Measurements from ENCODE around the gene PSMD3.
A peak's percentile ranks its signal among the peaks of the same experiment; 100 is the strongest.
"Not testable (repeated sequence)": the region's sequence is repeated elsewhere in the genome, so short reads cannot be mapped to it uniquely, and the experiment has no call there.

The PSMD3 gene

DNA sequence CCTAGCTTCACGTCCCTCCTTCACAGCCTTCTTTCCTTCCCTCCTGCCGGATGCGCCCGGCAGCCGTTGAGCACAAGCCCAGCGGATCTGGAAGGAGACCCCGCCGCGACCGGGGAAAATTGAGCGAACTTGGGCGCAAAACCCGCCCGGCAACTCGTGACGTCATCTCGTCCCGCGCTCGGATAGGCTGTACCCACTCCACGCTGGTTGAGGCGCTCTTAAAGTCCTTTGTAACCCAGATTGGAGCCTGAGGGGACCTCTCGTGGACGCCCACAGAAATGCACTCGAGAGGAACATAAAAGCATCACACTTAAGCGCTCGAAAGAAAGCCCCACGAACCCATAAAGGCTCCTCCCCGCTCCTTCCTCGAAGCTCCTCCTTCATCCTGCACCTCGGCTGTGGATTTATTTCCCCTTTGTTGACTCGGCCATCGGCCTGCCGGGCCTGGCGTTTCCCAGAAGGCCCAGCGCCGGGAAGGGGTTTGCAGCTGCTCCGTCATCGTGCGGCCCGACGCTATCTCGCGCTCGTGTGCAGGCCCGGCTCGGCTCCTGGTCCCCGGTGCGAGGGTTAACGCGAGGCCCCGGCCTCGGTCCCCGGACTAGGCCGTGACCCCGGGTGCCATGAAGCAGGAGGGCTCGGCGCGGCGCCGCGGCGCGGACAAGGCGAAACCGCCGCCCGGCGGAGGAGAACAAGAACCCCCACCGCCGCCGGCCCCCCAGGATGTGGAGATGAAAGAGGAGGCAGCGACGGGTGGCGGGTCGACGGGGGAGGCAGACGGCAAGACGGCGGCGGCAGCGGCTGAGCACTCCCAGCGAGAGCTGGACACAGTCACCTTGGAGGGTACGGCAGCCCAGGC, at the start of gene PSMD3:
PSMD3 (plus strand) TSS at position 457 of the 856 bp plus-strand sequence; CDS start at position 621, 164 bp downstream.
- peak; percentile 100 for DNase-seq

DNA sequence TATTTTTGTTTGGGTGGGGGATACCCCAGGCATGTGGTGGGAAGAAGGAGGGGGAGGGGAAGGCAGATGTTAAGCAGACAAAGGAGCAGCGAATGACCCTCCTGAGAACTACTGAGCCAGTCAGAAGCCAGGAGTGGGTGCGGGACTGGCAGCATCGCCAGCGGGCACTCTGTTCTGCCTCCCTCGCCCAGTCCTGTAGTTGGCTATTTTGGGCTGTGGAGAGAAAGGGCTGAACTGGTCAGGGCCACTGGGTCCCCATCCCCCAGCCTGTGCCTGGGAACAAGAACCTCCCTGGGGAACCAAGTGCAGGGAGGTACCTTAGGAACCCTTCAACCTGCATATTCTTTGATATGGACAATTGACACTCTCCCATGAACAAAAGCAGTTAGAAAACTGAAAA, 46.7 kb upstream of the PSMD3 start:
- no peak for DNase-seq

DNA sequence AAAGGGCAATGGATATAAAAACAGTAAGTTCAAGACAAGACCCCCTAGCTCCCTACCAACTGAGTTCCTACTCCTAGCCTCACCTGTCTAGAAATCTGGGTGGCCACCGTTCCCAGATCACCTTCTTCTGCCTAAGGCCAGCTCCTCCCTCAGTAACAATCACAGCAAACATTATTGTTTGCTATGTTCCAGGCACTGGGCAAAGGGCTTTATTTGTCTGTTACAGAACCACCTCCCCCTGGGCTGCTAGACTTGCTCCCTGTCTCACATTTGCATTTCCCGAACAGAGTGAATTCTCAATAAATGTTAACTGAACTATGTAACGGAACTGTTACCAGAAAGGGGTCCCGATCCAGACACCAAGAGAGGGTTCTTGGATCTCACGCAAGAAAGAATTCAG, 46.3 kb upstream of the PSMD3 start:
- no peak for DNase-seq

DNA sequence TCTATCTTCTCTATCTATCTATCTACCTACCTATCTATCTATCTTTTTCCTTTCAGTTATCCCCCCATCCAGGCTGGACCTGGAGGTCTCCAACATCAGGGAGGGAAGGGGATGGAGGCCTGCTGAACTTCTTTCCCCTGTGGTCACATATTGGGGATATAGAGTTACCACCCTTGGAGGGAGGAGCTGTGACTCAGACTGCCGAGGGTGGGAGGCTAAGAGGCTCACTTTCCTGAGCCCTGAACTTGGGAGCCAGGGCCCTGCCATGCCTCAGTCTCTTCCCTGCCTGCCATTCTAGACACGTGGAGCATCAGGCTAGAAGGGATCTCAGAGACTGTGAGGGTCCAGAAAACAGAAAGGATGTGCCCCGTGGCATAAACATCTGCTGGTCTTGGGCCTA, 44.7 kb upstream of the PSMD3 start:
- no peak for DNase-seq

DNA sequence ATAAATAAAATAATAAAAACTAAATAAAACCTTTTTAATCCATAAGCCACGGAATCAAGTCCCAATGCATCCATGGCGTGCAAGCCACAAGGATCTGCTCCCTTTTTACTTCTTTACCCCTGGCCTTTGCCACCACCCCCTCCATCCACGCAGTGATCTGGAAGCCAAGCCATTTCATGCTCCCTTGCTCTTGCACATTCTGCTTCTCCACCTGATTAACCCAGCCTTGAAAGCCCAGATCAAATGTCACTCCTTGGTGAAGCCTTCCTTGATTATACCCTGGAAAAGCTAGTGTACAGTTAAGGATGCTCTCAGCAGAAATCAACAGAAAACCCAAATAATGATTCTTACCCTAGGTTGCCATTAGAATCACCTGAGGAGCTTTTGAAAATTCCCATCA, 43.2 kb upstream of the PSMD3 start:
- no peak for DNase-seq

DNA sequence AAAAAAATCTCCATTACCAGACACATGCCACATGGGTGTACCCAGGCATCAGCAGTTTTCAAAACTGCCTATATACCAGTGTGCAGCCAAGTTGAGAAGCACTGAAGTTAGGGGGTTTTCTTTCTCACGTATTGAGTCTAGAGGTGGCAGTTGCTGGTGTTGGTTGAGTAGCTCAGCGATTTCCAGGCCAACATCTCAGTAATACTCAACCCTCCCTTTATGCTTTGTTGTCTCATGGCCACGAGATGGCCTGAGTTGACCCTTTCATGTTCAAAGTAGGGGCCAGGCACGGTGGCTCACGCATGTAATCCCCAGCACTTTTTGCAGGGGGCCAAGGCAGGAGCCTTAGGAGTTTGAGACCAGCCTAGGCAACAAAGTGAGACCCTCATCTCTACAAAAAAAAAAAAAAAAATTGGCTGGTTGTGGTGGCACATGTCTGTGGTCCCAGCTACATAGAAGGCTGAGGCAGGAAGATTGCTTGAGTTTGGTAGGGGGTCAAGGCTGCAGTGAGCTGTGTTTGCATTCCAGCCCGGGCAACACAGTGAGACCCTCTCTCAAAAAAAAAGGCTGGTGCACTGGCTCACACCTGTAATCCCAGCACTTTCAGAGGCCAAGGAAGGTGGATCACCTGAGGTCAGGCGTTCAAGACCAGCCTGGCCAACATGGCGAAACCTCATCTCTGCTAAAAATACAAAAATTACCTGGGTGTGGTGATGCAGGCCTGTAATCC, 42.3 kb upstream of the PSMD3 start:
- no peak for DNase-seq

DNA sequence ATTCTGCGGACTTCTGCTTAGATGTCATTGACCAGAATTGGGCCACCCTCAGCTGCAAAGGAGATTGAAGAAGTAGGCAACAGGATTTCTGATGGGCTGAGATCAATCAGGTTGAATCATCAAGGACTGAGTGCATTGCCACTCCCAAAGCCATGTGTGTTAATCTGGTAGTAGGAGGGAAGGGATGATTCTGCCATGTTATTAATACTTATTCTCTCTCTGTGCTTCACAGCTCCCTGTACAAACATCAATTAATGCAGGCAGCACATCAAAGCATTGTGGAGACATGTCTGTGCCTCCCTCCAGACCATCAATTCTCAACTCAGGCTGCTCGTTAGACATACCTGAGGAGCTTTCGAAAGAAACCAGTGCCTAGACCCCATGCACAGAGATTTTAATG, 41.5 kb upstream of the PSMD3 start:
- DNase-seq: no peak

DNA sequence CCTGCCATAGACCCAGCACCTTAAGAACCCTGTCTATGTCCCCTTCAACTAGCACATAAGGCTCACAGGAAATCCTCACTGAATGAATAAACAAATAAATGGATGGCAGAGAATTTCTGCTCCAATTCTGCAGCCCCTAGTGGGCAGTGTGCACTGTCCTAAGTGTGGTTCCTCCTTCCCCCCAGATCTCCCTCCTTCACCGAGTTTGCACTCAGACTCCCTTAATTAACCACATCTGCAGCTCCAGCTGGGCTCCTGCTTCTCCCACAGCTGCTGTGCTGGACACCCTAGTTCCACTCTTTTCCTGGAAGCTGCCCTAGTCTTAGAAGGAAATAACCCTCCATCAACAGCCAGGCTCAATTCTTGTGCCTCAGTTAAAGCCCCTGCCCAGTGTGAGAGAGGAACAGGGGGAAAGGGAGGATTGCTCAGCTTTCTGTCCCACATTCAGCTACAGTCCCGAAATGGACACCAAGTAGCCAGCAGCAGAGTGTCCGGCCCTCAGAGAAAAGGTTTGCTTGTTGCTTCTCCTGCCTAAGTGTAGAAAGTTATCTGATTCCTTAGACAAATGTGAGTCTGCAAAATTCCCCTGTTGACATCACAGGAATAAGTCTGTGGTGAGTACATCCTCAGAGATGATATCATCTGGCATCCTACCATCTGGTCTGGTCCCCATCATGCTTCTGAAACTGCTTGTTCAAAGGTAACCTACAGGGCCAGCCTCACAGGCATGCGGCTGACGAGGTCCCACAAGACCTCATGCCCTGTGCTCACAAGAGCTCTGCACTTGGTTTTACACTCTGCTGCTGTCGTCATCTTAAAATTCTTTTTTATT, 40.8 kb upstream of the PSMD3 start:
- peak; percentile 64 to 84 for DNase-seq

DNA sequence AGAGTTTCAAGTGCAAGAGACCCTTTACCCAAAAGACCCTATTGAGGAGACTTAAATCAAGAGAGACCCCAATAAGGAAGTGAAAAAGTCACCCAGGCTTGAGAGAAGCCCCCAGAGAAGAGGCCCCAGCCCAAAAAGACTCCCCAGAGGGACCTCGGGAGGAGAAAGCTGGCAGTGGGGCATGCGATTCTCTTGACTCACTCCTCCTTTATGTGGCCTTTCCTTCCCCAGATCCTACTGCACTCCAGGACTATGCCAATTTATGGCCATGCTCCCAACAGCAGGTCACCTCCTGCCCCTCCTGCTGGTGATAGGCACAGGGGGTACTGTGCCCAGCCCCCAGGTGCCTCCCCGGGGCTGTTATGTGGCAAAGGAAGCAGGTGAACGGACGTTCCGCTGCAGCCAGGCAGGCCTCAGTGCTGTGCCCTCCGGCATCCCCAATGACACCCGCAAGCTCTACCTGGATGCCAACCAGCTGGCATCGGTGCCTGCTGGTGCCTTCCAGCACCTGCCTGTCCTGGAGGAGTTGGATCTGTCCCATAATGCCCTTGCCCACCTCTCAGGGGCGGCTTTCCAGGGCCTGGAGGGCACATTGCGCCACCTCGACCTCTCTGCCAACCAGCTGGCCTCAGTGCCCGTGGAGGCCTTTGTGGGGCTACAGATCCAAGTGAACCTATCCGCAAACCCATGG, 36.8 kb upstream of the PSMD3 start:
- DNase-seq: no peak

DNA sequence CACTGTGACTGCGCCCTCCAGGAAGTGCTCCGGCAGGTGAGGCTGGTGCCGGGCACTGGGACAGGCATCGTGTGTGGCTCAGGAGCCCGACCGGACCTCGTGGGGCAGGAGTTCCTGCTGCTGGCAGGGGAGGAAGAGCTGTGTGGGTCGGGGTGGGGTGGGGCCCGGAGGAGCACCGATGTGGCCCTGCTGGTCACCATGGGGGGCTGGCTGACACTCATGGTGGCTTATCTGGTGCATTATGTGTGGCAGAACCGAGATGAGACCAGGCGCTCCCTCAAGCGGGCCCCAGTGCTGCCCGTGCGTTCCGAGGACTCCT, 36.3 kb upstream of the PSMD3 start:
- DNase-seq: no peak

DNA sequence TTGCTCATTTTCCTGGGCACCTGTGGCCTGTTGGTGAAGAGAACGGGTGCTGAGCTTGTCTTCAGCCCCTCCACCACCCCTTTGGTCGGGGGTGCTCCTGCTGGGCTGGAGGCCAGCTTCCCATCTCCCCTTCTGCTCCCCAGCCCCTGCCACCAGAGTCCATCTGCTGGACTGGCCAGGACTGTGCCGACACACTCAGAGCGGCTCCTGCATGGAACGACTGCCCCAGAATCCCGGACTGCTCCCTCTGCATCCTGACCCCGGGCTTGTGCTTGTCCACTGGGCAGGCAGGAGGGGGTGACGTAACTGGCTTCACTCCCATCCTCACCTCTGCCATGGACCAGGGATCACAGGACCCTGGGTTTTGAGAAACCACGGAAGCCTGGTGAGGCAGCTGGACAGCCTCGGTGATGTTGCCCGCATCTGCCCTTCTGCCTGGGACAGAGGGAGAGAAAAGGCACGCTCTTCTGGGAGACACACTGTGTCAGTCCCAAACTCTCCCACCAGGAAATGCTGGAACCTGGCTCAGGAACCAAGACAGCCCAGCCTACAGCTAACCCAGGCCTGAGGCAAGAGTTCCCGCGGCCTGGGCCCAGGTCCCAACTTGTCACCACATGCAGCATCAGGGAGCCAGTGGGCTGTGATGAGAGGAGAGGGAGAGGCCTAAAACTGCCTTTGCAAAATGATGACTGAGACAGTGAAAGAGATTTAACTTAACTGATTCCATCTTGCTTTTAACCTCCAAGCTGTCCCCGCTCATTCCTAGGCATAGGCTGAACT, 33.9 kb upstream of the PSMD3 start:
- no peak for DNase-seq

DNA sequence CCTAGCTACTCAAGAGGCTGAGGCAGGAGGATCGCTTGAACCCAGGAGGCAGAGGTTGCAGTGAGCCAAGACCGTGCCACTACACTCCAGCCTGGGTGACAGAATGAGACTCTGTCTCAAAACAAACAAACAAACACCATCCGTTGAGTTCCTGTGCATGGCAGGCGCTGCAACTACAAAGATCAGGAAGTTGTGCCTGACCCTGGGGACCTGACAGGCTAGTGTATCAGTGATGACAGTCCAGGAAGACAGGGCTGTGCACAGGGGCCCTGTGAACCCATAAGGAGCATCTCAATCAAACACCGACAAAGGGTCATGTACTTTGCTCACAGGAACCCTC, 32.1 kb upstream of the PSMD3 start:
- DNase-seq: not testable (repeated sequence)

DNA sequence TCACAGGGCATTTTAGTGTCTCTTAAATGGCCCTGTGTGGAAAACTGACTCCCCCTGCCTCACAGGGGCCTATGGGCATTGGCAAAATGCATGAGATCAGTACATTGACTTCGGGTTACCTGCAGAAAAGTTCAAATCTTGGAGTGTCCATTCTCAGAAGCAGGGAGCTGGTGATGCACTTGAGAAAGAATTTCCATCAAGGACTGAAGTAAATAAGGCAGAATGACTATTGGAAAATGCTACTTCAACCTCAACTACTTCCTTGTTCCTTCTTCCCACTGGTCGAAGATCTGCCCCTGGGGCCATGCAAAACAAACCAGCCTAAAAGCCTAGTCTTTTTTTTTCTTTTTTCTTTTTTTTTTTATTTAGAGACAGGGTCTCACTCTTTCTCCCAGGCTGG, 31.6 kb upstream of the PSMD3 start:
- DNase-seq: no peak

DNA sequence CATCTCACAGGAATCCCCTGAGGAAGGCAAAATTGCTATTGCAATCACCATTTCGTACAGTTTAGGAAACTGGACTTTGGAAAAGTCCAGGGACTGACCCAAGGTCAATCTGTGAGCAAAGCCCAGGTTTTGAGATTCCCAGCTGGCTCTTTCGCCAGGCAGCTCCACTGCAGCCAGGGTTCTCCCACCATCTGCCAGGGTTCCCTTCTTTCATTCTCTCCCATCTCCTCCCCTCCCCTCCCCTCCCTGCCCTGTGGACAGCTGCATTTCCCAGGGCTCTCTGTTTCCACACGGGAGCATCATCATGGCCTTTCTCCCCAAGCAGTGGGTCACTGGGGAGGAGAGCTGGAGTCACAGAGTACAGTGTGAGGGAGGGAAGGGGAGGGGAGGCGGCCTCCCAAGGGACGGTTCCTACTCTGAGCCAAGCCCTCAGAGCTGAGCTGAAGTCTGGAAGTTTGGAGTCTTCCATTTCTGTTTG, 29.7 kb upstream of the PSMD3 start:
- DNase-seq: peak; percentile 20 to 58

DNA sequence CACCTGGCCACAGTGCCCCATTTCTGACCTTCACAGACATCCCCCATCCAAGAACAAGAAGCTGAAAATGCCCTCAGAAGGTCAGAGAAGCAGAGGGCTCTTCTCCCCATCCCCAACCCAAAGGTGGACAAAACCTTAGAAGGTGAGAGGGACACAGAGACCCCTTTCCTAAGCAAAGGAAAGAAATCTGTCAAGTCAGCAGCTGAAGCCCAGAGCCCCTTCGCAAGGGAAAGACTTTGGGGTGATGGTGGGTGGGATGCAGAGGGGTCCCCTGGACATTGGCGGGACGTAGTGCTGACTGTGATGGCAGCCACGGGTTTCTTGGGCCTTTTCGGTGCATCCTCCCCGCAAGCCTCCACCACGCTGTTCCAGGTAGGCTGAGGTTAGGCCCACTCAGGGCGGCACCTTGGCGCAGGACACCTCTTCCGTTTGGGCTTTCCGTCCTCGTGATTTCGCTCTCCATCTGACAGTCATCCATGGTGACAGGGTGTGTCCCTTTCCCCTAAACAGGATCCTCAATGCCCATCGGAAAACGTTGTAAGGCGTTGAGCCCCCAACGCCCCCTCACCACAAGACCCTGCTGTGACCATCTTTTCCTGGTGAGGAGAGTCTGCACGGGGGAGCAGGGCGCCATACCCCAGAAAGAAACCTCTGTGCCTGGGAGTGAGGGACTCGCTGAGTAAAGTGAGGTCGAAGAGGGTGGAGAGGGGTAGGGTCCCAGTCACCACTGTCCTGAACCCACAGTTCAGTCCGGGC, 28.5 kb upstream of the PSMD3 start:
- DNase-seq: no peak

DNA sequence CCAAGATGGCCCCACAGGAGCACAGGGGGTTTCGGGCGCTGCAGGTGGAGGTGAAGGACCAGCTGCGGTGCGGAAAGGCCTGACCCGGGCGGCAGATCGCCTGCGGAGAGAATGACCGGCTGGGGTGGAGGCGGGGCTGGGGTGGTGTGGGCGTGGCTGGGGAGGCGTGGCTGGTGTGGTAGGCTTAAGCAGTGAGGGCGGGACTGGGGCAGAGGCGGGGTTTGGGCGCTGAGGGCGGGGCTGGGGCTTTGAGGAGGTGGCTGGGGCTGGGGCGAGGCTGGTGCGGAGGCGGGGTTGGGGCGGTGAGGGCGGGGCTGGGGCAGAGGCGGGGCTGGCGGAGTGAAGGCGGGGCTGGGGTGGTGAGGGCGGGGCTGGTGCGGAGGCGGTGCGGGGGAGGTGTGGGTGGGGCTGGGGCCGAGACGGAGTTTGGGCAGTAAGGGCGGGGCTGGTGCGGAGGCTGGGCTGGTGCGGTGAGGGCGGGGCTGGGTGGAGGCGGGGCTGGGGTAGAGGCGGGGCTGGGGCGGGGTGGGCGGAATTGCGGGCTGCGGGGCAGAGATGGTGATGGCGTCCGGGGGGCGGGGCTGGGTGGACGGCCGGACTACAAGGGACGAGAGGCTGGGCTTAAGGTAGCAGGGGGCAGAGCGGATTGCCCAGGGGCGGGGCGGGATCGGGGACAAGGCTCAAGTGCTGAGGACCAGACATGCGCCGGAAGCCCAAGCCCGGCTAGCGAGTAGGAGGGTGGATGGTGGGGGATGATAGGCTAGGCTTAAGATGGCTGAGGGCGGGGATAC, 27.7 kb upstream of the PSMD3 start:
- DNase-seq: peak; percentile 96

DNA sequence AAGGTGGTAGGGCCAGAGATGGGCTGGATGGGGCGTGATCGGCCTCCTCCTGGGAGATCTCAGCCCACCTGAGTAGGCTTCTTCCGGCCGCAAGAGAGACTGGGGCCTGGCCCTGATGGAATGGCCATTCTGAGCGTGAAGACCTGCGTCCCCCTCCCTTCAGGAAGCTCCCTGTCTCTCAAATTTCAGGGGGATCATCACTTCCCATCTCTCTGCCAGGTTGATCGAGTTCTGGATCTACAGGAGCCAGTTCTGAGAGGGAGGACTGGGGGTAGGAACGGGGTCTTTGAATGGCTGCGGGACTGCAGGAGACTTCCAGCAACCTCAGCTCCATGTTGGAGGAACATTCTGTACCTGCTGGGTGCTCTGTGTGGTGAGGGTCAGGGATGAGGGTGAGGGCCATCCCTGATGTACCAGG, 27.1 kb upstream of the PSMD3 start:
- DNase-seq: no peak

DNA sequence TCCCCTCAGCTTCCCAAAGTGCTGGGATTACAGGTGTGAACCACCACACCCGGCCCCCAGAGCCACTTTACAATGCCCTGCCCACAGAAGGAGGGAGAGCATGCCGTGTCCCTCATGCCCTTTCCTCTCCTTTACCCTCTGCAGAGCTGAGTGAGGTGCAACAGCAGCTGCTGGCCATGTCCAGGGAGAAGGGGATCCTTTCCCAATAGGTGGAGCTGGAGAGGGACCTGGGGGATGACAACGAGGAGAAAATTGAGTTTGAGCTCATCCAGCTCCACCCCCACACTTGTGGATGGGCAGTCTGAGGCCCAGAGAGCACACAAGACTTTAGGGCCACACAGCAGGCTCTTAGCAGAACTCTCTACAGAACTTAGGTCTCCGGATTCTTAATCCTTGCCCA, 25.7 kb upstream of the PSMD3 start:
- no peak for DNase-seq

DNA sequence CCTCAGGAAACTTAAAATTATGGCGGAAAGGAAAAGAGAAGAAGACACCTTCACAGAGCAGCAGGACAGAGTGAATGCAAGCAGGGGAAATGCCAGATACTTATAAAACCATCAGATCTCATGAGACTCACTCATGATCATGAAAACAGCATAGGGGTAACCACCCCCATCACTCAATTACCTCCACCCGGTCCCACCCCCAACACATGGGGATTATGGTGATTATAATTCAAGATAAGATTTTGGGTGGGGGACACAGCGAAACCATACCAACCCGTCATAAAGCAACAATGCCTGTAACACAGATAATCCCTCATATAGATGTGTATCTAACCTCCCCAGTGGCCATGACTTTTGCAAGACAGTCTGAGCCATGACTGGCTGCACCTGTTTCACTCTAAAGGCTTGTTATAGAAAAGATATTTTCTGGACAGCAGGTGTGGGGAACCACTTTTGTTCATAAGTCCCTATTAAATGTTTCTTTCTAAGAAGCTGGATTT, 24.8 kb upstream of the PSMD3 start:
- DNase-seq: no peak

DNA sequence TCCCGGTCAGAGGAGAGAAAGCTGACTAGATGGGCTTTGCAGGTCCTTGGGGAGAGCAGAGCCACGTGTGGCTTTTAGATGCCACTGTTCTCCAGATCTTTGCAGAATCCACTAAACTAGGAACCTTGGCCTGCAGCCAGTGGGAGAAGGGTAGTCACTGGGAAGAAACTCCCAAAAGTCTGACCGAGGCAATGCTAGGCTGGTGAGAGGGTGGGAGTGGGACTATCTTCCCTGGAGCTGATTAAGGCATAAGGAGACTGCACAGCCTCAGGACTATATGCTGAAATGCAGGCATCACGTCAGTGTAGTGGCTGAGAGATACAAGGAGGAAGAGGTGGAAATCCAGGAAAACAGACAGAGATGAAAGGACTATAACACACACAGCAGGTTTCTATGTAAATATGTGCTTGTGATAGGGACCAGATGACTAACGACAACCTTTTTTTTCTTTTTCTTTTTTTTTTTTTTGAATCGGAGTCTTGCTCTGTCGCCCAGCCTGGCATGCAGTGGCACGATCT, 20.0 kb upstream of the PSMD3 start:
- DNase-seq: no peak

Data from NCI-H524 (cell line).